Stomach (tissue), 4 donors: ENCODE results near the gene KIF5B.
"Not testable (repeated sequence)": the region's sequence is repeated elsewhere in the genome, so short reads cannot be mapped to it uniquely, and the experiment has no call there.

ENCODE experiments used
- CTCF ChIP-seq, 7 experiments: fragments of 450-650 bp in 4 of 7; fragments of 200-600 bp in 3 of 7; sonication (generic) in 3 of 7; IDR thresholded peaks; one replicate each; pipeline ENCODE4 v1.5.1; 2016 to 2019; ENCODE audit warnings: antibody characterized with exemption in 7 of 7, control low read depth in 2 of 7, mild to moderate bottlenecking in 1 of 7
- EP300 ChIP-seq: sonication (generic); formaldehyde crosslinking; IDR thresholded peaks from one replicate; pipeline ENCODE4 v1.6.1; 2017; ENCODE audit warnings: antibody characterized with exemption
- POLR2A ChIP-seq, 4 donors: fragments of 450-650 bp; IDR thresholded peaks; one replicate each; pipeline ENCODE4 v1.6.1; 2016; ENCODE audit warnings: antibody characterized with exemption in 4 of 4, control low read depth in 2 of 4, mild to moderate bottlenecking in 1 of 4, moderate library complexity in 1 of 4
- POLR2AphosphoS5 ChIP-seq, 3 donors: sonication (generic); formaldehyde crosslinking; IDR thresholded peaks; one replicate each; pipeline ENCODE4 v1.6.1; 2016; ENCODE audit warnings: antibody characterized with exemption in 3 of 3

GRCh38 chr10:31979071-31979470, 77.2 kb downstream of the KIF5B start:
- not testable (repeated sequence) for TF ChIP-seq CTCF (IDR thresholded peaks at IDR 0.05); POLR2AphosphoS5 (IDR thresholded peaks at IDR 0.05); POLR2A (IDR thresholded peaks at IDR 0.05); EP300
